ENCODE results near the gene F2.

F2 gene

GRCh38 chr11:46674463-46675287 is 44.3 kb upstream of the F2 start:
- Histone ChIP-seq H3K4me1 (ENCODE audit: control insufficient read depth in 1 of 2, insufficient read depth in 1 of 2, low read depth in 1 of 2, low read length in 1 of 2) (peaks cover 89 to 90% of the 10 kb centered on the region in 2 experiments), H3K27ac (peak overlapping the region; percentile 96), H3K9me3 (no peaks in the 10 kb centered on the region), H3K4me3 (ENCODE audit: low read depth in 1 of 2, low read length in 1 of 2) (peak overlapping the region; percentile 49 to 59), H3K36me3 (peaks cover 24% of the 10 kb centered on the region), H3K27me3 (no peaks in the 10 kb centered on the region)
- TF ChIP-seq CTCF (IDR thresholded peaks at IDR 0.05) = no peak

GRCh38 chr11:46675288-46675851 is 43.6 kb upstream of the F2 start:
- H3K4me3 ChIP-seq (ENCODE audit: low read depth in 1 of 2, low read length in 1 of 2) = peak overlapping the region; percentile 49 to 59
- no peak for TF ChIP-seq CTCF (IDR thresholded peaks at IDR 0.05)
- H3K27ac ChIP-seq = peak overlapping the region; percentile 96

GRCh38 chr11:46675949-46676348 is 43.1 kb upstream of the F2 start:
- Histone ChIP-seq H3K9me3 (no peaks in the 10 kb centered on the region), H3K4me1 (ENCODE audit: control insufficient read depth in 1 of 2, insufficient read depth in 1 of 2, low read depth in 1 of 2, low read length in 1 of 2) (peaks cover 76 to 78% of the 10 kb centered on the region in 2 experiments), H3K27ac (peak overlapping the region; percentile 96), H3K27me3 (no peaks in the 10 kb centered on the region), H3K4me3 (ENCODE audit: low read depth in 1 of 2, low read length in 1 of 2) (peak overlapping the region; percentile 49 to 59), H3K36me3 (peaks cover 32% of the 10 kb centered on the region)
- no peak for TF ChIP-seq CTCF (IDR thresholded peaks at IDR 0.05)

More at GRCh38 chr11:46675288-46675851, 43.6 kb upstream of the F2 start:
- Histone ChIP-seq H3K4me1 (ENCODE audit: control insufficient read depth in 1 of 2, insufficient read depth in 1 of 2, low read depth in 1 of 2, low read length in 1 of 2) (peaks cover 82 to 83% of the 10 kb centered on the region in 2 experiments), H3K9me3 (no peaks in the 10 kb centered on the region), H3K36me3 (peaks cover 26% of the 10 kb centered on the region), H3K27me3 (no peaks in the 10 kb centered on the region)

GRCh38 chr11:46676436-46677158 is 42.4 kb upstream of the F2 start:
- Histone ChIP-seq H3K4me1 (ENCODE audit: control insufficient read depth in 1 of 2, insufficient read depth in 1 of 2, low read depth in 1 of 2, low read length in 1 of 2) (peaks cover 70 to 71% of the 10 kb centered on the region in 2 experiments), H3K27me3 (no peaks in the 10 kb centered on the region), H3K9me3 (no peaks in the 10 kb centered on the region), H3K4me3 (ENCODE audit: low read depth in 1 of 2, low read length in 1 of 2) (peak overlapping the region; percentile 49 to 59), H3K27ac (peak overlapping the region; percentile 96), H3K36me3 (peaks cover 38% of the 10 kb centered on the region)
- no peak for TF ChIP-seq CTCF (IDR thresholded peaks at IDR 0.05)

GRCh38 chr11:46677169-46677568 is 41.8 kb upstream of the F2 start:
- peak overlapping the region; percentile 49 to 59 for H3K4me3 ChIP-seq (ENCODE audit: low read depth in 1 of 2, low read length in 1 of 2)
- H3K27ac ChIP-seq = peak overlapping the region; percentile 96
- peaks cover 64 to 65% of the 10 kb centered on the region in 2 experiments for H3K4me1 ChIP-seq (ENCODE audit: control insufficient read depth in 1 of 2, insufficient read depth in 1 of 2, low read depth in 1 of 2, low read length in 1 of 2)
- TF ChIP-seq CTCF (IDR thresholded peaks at IDR 0.05) = no peak
- H3K36me3 ChIP-seq = peaks cover 44% of the 10 kb centered on the region
- H3K9me3 ChIP-seq = no peaks in the 10 kb centered on the region
- no peaks in the 10 kb centered on the region for H3K27me3 ChIP-seq

All from neutrophil (primary cell).